ENCODE results near the gene GNA12. TPM values are rescaled to one million over a fixed set of nuclear protein-coding genes. Genes with fewer than 3 reads are reported as not detected.
A peak's percentile ranks its signal among the peaks of the same experiment; 100 is the strongest.
"Not testable (repeated sequence)": the region's sequence is repeated elsewhere in the genome, so short reads cannot be mapped to it uniquely, and the experiment has no call there.

The GNA12 gene
- total RNA-seq, 1 donor from 2014 or later = 29.5 TPM

GRCh38 chr7:2680792-2681490, 163.2 kb downstream of the GNA12 start:
- no peak overlapping the region for H3K27ac ChIP-seq
- TF ChIP-seq CTCF (IDR thresholded peaks at IDR 0.05) = peak; percentile 30 to 75 (median 44)
- TF ChIP-seq POLR2AphosphoS5 (IDR thresholded peaks at IDR 0.05; ENCODE audit: insufficient read depth in 1 of 2, low read depth in 1 of 2) = peak in 1 of 2 donors; percentile 15
- TF ChIP-seq POLR2A (IDR thresholded peaks at IDR 0.05) = no peak
- intact Hi-C loops (cut with DNase I) = loop anchor here (10.0 kb wide), 2 partner anchors 106 to 206 kb away; partner anchors contain the start of gene GRIFIN
- no peak overlapping the region for H3K4me3 ChIP-seq
- no peaks in the 10 kb centered on the region for H3K27me3 ChIP-seq
- H3K4me1 ChIP-seq = peaks cover 21% of the 10 kb centered on the region
- no peaks in the 10 kb centered on the region for H3K9me3 ChIP-seq
- H3K36me3 ChIP-seq = no peaks in the 10 kb centered on the region
- DNase-seq (ENCODE audit: extremely low spot score in 2 of 2) = no peak

GRCh38 chr7:2680256-2680655, 163.9 kb downstream of the GNA12 start:
- no peak for DNase-seq (ENCODE audit: extremely low spot score in 2 of 2)
- Histone ChIP-seq H3K4me1 (peaks cover 21% of the 10 kb centered on the region), H3K36me3 (no peaks in the 10 kb centered on the region), H3K4me3 (no peak overlapping the region), H3K9me3 (no peaks in the 10 kb centered on the region), H3K27ac (no peak overlapping the region), H3K27me3 (no peaks in the 10 kb centered on the region)
- no peak for TF ChIP-seq CTCF (IDR thresholded peaks at IDR 0.05)
- TF ChIP-seq POLR2AphosphoS5 (IDR thresholded peaks at IDR 0.05; ENCODE audit: insufficient read depth in 1 of 2, low read depth in 1 of 2) = no peak
- TF ChIP-seq POLR2A (IDR thresholded peaks at IDR 0.05) = no peak
- intact Hi-C loops (cut with DNase I) = loop anchor here (10.0 kb wide), 2 partner anchors 105 to 205 kb away; partner anchors contain the start of gene GRIFIN

GRCh38 chr7:2679135-2680127, 164.7 kb downstream of the GNA12 start:
- intact Hi-C loops (cut with DNase I) = loop anchor here (10.0 kb wide), 2 partner anchors 105 to 205 kb away; partner anchors contain the start of gene GRIFIN
- not testable (repeated sequence) for H3K27me3 ChIP-seq; H3K27ac ChIP-seq; H3K36me3 ChIP-seq; H3K9me3 ChIP-seq; DNase-seq (ENCODE audit: extremely low spot score in 2 of 2)
- H3K4me3 ChIP-seq = peak overlapping the region in 1 of 2 donors; percentile 11
- peaks cover 21% of the 10 kb centered on the region for H3K4me1 ChIP-seq

GRCh38 chr7:2678454-2678853, 165.7 kb downstream of the GNA12 start:
- intact Hi-C loops (cut with DNase I) = not testable (repeated sequence)

More at GRCh38 chr7:2678454-2678853, 165.7 kb downstream of the GNA12 start:
- H3K27ac ChIP-seq; DNase-seq (ENCODE audit: extremely low spot score in 2 of 2); H3K4me3 ChIP-seq; H3K9me3 ChIP-seq; H3K36me3 ChIP-seq; H3K27me3 ChIP-seq: not testable (repeated sequence)
- H3K4me1 ChIP-seq = peaks cover 21% of the 10 kb centered on the region

Other genes starting within 250 kb of the GNA12 start
- gene TTYH3, start 212.3 kb downstream of the GNA12 start, total RNA-seq = 33.9 TPM
- gene AMZ1, start 156.1 kb downstream of the GNA12 start, total RNA-seq = 1.2 TPM
- 2.9 TPM for gene CARD11, start 199.6 kb upstream of the GNA12 start, total RNA-seq

Data from vagina (tissue), 2 donors.